ENCODE data around the gene TIMP3. TPM values are rescaled to one million over a fixed set of nuclear protein-coding genes. Genes with fewer than 3 reads are reported as not detected.

Gene TIMP3
- total and polyA plus RNA-seq, 2 of the 4 experiments (the other 2 are of a cell fraction) = 98.8 to 179 TPM

GRCh38 chr22:32866953-32867352, 65.4 kb downstream of the TIMP3 start:
- H2BK120ac ChIP-seq (ENCODE audit: low read depth, low read length) = no peak overlapping the region
- H3K9me3 ChIP-seq (ENCODE audit: control insufficient read depth, insufficient read depth, low read length) = no peaks in the 10 kb centered on the region
- H4K8ac ChIP-seq (ENCODE audit: low read depth in 2 of 2, low read length in 2 of 2) = no peak overlapping the region
- H2BK5ac ChIP-seq (ENCODE audit: low read depth, low read length, poor library complexity, severe bottlenecking) = no peak overlapping the region
- no peaks in the 10 kb centered on the region for H3K4me1 ChIP-seq (ENCODE audit: control insufficient read depth, insufficient read depth, low read length)
- H3K14ac ChIP-seq (replicated peaks; ENCODE audit: low read depth, low read length) = no peak overlapping the region
- no peak for TF ChIP-seq SMC3 (IDR thresholded peaks at IDR 0.05; ENCODE audit: low read depth, low read length)
- no peak for TF ChIP-seq CHD1 (IDR thresholded peaks at IDR 0.05; ENCODE audit: low read depth, low read length)
- TF ChIP-seq RAD21 (IDR thresholded peaks at IDR 0.05; ENCODE audit: low read length) = no peak
- in situ Hi-C loops (cut with MboI; ENCODE audit: low sequenced_read_pairs) = no loop called here
- no peak overlapping the region for H4K91ac ChIP-seq (ENCODE audit: insufficient read depth, low read depth, low read length)
- no peak overlapping the region for H3K56ac ChIP-seq (ENCODE audit: extremely low read depth, insufficient read depth, low read length)
- intact Hi-C loops (cut with micrococcal nuclease) = loop anchor here (10.0 kb wide), 1 partner anchor 118 kb away; no protein-coding TSS in a partner anchor
- BruUV-seq (replicated peaks) = no TSS peak
- no peak overlapping the region for H2AK9ac ChIP-seq (replicated peaks; ENCODE audit: low read depth, low read length, poor library complexity)
- no peak overlapping the region for H3K18ac ChIP-seq (ENCODE audit: low read depth, low read length)
- no peak overlapping the region for H3K4me2 ChIP-seq (ENCODE audit: low read depth, low read length)
- H2BK20ac ChIP-seq (ENCODE audit: low read depth, low read length) = no peak overlapping the region
- no peak overlapping the region for H3K27ac ChIP-seq (ENCODE audit: insufficient read depth, low read length)
- ATAC-seq (ENCODE audit: low read depth) (no peak), DNase-seq (no peak)
- H2AFZ ChIP-seq (replicated peaks; ENCODE audit: low read length, poor library complexity) = no peak overlapping the region
- no peak overlapping the region for H3K4me3 ChIP-seq (ENCODE audit: insufficient read depth, low read depth, low read length)
- no peak overlapping the region for H4K5ac ChIP-seq (ENCODE audit: low read depth, low read length)
- no peak overlapping the region for H2AK5ac ChIP-seq (ENCODE audit: low read depth, low read length)
- H3K23ac ChIP-seq (ENCODE audit: low read depth, low read length) = no peak overlapping the region
- H3K36me3 ChIP-seq (ENCODE audit: control insufficient read depth, insufficient read depth, low read length) = peaks cover 6% of the 10 kb centered on the region; the same call in 1 of the 2 replicates
- no peak overlapping the region for H2BK15ac ChIP-seq (ENCODE audit: low read depth, low read length)
- H3K79me1 ChIP-seq (ENCODE audit: low read depth in 1 of 2, low read length in 2 of 2) = no peaks in the 10 kb centered on the region
- peaks cover 3% of the 10 kb centered on the region for H3K27me3 ChIP-seq (ENCODE audit: control insufficient read depth, insufficient read depth, low read length)
- no peak overlapping the region for H3K4ac ChIP-seq (ENCODE audit: low read depth, low read length)
- no peaks in the 10 kb centered on the region for H3K9me1 ChIP-seq (ENCODE audit: insufficient read depth, low read length)
- dilution Hi-C loops (cut with HindIII; ENCODE audit: low sequenced_read_pairs, unreplicated experiment) = no loop called here
- ChIA-PET POLR2A (ENCODE audit: unreplicated experiment) (no interaction called here), CTCF (no interaction called here)
- 100% methylated on average over 1 of the region's 4 CpGs; no CpG with 5 or more reads in 1 of the 2 experiments for WGBS, 2 experiments (ENCODE audit: extremely low coverage in 2 of 2, insufficient read length in 1 of 2)
- no peak overlapping the region for H3K9ac ChIP-seq (ENCODE audit: low read depth, low read length)
- no peaks in the 10 kb centered on the region for H4K20me1 ChIP-seq (ENCODE audit: insufficient read depth, low read length)

All from IMR-90 (cell line).